Measurements from ENCODE around the gene WDR87.
"Not testable (repeated sequence)": the region's sequence is repeated elsewhere in the genome, so short reads cannot be mapped to it uniquely, and the experiment has no call there.

Gene WDR87

GRCh38 chr19:37874784-37875183 is 31.6 kb downstream of the WDR87 start:
- DNase-seq, result no peak

GRCh38 chr19:37872383-37872782 is 34.0 kb downstream of the WDR87 start:
- no peak for DNase-seq

- no peak for DNase-seq
Observed at GRCh38 chr19:37869766-37870340, 36.5 kb downstream of the WDR87 start.

GRCh38 chr19:37867831-37868230 is 38.6 kb downstream of the WDR87 start:
- DNase-seq, result no peak

- not testable (repeated sequence) for DNase-seq
Observed at GRCh38 chr19:37865930-37866329, 40.5 kb downstream of the WDR87 start.

GRCh38 chr19:37864501-37864900 is 41.9 kb downstream of the WDR87 start:
- no peak for DNase-seq

- DNase-seq, result no peak
Observed at GRCh38 chr19:37855098-37855497, 51.3 kb downstream of the WDR87 start.

GRCh38 chr19:37845932-37846331 is 60.5 kb downstream of the WDR87 start:
- no peak for DNase-seq

All from NCI-H748 treated with DMSO at 0.1 percent for 48 hours (cell line).